Ishikawa (cell line): ENCODE data around the gene BPHL.

Experiments
- CEBPB ChIP-seq: IDR thresholded peaks from 2 replicates; pipeline ENCODE4 v1.6.1; 2012
- CREB1 ChIP-seq: IDR thresholded peaks from 2 replicates; pipeline ENCODE4 v1.6.1; 2012; ENCODE audit warnings: low read depth
- EGR1 ChIP-seq: IDR thresholded peaks from 2 replicates; pipeline ENCODE4 v1.6.1; 2012
- EP300 ChIP-seq: IDR thresholded peaks from 2 replicates; pipeline ENCODE4 v1.6.1; 2012; ENCODE audit warnings: borderline replicate concordance
- FOXM1 ChIP-seq: IDR thresholded peaks from 2 replicates; pipeline ENCODE4 v1.6.1; 2012; ENCODE audit warnings: low read depth, borderline replicate concordance
- MAX ChIP-seq: IDR thresholded peaks from 2 replicates; pipeline ENCODE4 v1.6.1; 2012
- NFIC ChIP-seq: IDR thresholded peaks from 2 replicates; pipeline ENCODE4 v1.6.1; 2012
- RAD21 ChIP-seq: IDR thresholded peaks from 2 replicates; pipeline ENCODE4 v1.6.1; 2012; ENCODE audit warnings: low read depth
- REST ChIP-seq: IDR thresholded peaks from 2 replicates; pipeline ENCODE4 v1.6.1; 2012; ENCODE audit warnings: low read depth, mild to moderate bottlenecking
- TAF1 ChIP-seq: IDR thresholded peaks from 2 replicates; pipeline ENCODE4 v1.6.1; 2012; ENCODE audit warnings: low read depth, mild to moderate bottlenecking
- TCF12 ChIP-seq: IDR thresholded peaks from 2 replicates; pipeline ENCODE4 v1.6.1; 2012; ENCODE audit warnings: low read depth
- TEAD4 ChIP-seq: IDR thresholded peaks from 2 replicates; pipeline ENCODE4 v1.6.1; 2012
- USF1 ChIP-seq: IDR thresholded peaks from 2 replicates; pipeline ENCODE4 v1.6.1; 2012
- YY1 ChIP-seq: IDR thresholded peaks from 2 replicates; pipeline ENCODE4 v1.6.1; 2012; ENCODE audit warnings: low read depth
- ZBTB7A ChIP-seq: IDR thresholded peaks from 2 replicates; pipeline ENCODE4 v1.6.1; 2012; ENCODE audit warnings: low read depth

BPHL gene

GRCh38 chr6:3135668-3136291 lies 17.3 kb downstream of the BPHL start:
- no peak for TF ChIP-seq FOXM1
- no peak for TF ChIP-seq TCF12
- TF ChIP-seq REST, result no peak
- TF ChIP-seq CREB1, result no peak
- TF ChIP-seq NFIC, result no peak

- TF ChIP-seq EGR1, result no peak
Measured at GRCh38 chr6:3136292-3137011, 17.9 kb downstream of the BPHL start.

- TF ChIP-seq EP300 (no peak), USF1 (no peak), ZBTB7A (no peak), TEAD4 (no peak), TAF1 (no peak), YY1 (no peak)
Measured at GRCh38 chr6:3137057-3137777, 18.7 kb downstream of the BPHL start.

GRCh38 chr6:3138341-3138740 lies 19.8 kb downstream of the BPHL start:
- no peak for TF ChIP-seq MAX

GRCh38 chr6:3139090-3139903 lies 20.8 kb downstream of the BPHL start:
- TF ChIP-seq TCF12 (no peak), NFIC (no peak), ZBTB7A (no peak), REST (no peak), CREB1 (no peak), EP300 (no peak), CEBPB (no peak), USF1 (no peak), EGR1 (no peak), MAX (no peak), TEAD4 (no peak), RAD21 (no peak), TAF1 (no peak), FOXM1 (no peak)

GRCh38 chr6:3140201-3140600 lies 21.7 kb downstream of the BPHL start:
- TF ChIP-seq CREB1 (no peak), FOXM1 (no peak)
